Right lobe of liver (tissue), 6 donors: ENCODE data around the gene FADS3. TPM values are rescaled to one million over a fixed set of nuclear protein-coding genes. Genes with fewer than 3 reads are reported as not detected.
"Not testable (repeated sequence)": the region's sequence is repeated elsewhere in the genome, so short reads cannot be mapped to it uniquely, and the experiment has no call there.

Experiments used
- ATAC-seq, 4 donors: fragments of 200-7000 bp; cut with Tn5 transposase; one replicate each; pipeline ENCODE4 v1.9.1; 2020; ENCODE audit warnings: mild to moderate bottlenecking in 4 of 4, moderate library complexity in 4 of 4
- DNase-seq, 3 donors: peaks; one replicate each; pipeline ENCODE4 v3.0.0-alpha.2; 2020
- H3K27ac ChIP-seq, 3 donors: fragments of 200-600 bp; one replicate each; pipeline ENCODE4 v1.8.0; 2022
- H3K27me3 ChIP-seq, 2 donors: fragments of 200-600 bp; one replicate each; pipeline ENCODE4 v1.8.0; 2022
- H3K36me3 ChIP-seq, 4 donors: fragments of 200-600 bp; sonication (generic) in 1 of 4; one replicate each; pipeline versions ENCODE4 v1.5.1 to v1.8.0; 2017 to 2022; ENCODE audit warnings: control low read depth in 1 of 4
- H3K4me1 ChIP-seq, 4 donors: fragments of 200-600 bp; sonication (generic) in 1 of 4; one replicate each; pipeline versions ENCODE4 v1.5.1 to v1.8.0; 2017 to 2022; ENCODE audit warnings: control low read depth in 1 of 4
- H3K4me3 ChIP-seq, 3 donors: fragments of 200-600 bp; one replicate each; pipeline ENCODE4 v1.8.0; 2022
- H3K9me3 ChIP-seq, 4 donors: fragments of 200-600 bp; sonication (generic) in 1 of 4; one replicate each; pipeline versions ENCODE4 v1.5.1 to v1.8.0; 2017 to 2022; ENCODE audit warnings: control low read depth in 1 of 4
- CTCF ChIP-seq, 4 donors: fragments of 200-600 bp in 3 of 4; fragments of 450-650 bp in 1 of 4; IDR thresholded peaks; one replicate each; pipeline versions ENCODE4 v1.5.1 to v1.8.0; 2016 to 2022; ENCODE audit warnings: antibody characterized with exemption in 4 of 4, mild to moderate bottlenecking in 2 of 4
- POLR2A ChIP-seq: fragments of 450-650 bp; IDR thresholded peaks from one replicate; pipeline ENCODE4 v1.6.1; 2017; ENCODE audit warnings: antibody characterized with exemption, mild to moderate bottlenecking
- WGBS: methylation state at CpG from one replicate; pipeline ENCODE4 v1.1.6; 2018; ENCODE audit warnings: low coverage, low lambda C conversion rate; ENCODE audit not compliant: insufficient coverage; ENCODE audit errors: missing lambda C conversion rate; 5-methylcytosine and 5-hydroxymethylcytosine counted together
- intact Hi-C, 2 donors: fragments of 100-400 bp; cut with DNase I; formaldehyde crosslinking; loops; one replicate each; pipeline versions ENCODE4 v1.11.2 to v1.14.1; 2022
- total RNA-seq, 6 experiments: library from RNA; depleted of rRNA in 2 of 6; stranded (reverse); fragments of >200 nt in 2 of 6; fragmentation: NEBNext Ultra II Directional in 3 of 6; extraction: Animal tissue kit (Norgen Biotek cat#: 25700) in 3 of 6; gene quantifications; one replicate each; pipeline versions ENCODE4 v1.1.0 to v1.2.4, GENCODE V29; 2016 to 2023
- donor health status: DM: no; HTN: yes; CAD: no.
- donor health status: DM: no; HTN: no; CAD: no.
- donor health status: DM: no; HTN: no; CAD: no.
- donor health status: DM: no; HTN: yes; CAD: no.
- donor health status: DM: no; HTN: yes; CAD: no.

FADS3 gene
- total RNA-seq, 6 experiments from 2014 or later = 13.0 to 69.8 (median 22.7) TPM

GRCh38 chr11:61885166-61885778 is 6.1 kb downstream of the FADS3 start:
- WGBS = 82% methylated on average over 2 of the region's 7 CpGs
- Histone ChIP-seq H3K4me1 (peaks cover 0 to 2% (median 0%) of the 10 kb centered on the region in 4 donors), H3K27ac (no peak overlapping the region), H3K4me3 (no peak overlapping the region), H3K9me3 (no peaks in the 10 kb centered on the region), H3K27me3 (no peaks in the 10 kb centered on the region), H3K36me3 (no peaks in the 10 kb centered on the region)
- no peak for ATAC-seq
- intact Hi-C loops = loop anchor here in 1 of 2 donors (10.0 kb wide), 1 partner anchor 80 kb away; no protein-coding TSS in a partner anchor
- no peak for DNase-seq
- no peak for TF ChIP-seq CTCF (IDR thresholded peaks at IDR 0.05)

GRCh38 chr11:61883947-61884346 is 7.4 kb downstream of the FADS3 start:
- no peak for TF ChIP-seq CTCF (IDR thresholded peaks at IDR 0.05)
- TF ChIP-seq POLR2A = no peak
- ATAC-seq (no peak), DNase-seq (no peak)
- Histone ChIP-seq H3K9me3 (no peaks in the 10 kb centered on the region), H3K27me3 (no peaks in the 10 kb centered on the region), H3K4me1 (no peaks in the 10 kb centered on the region), H3K4me3 (no peak overlapping the region), H3K27ac (no peak overlapping the region), H3K36me3 (no peaks in the 10 kb centered on the region)
- intact Hi-C loops = loop anchor here in 1 of 2 donors (10.0 kb wide), 1 partner anchor 79 kb away; no protein-coding TSS in a partner anchor
- WGBS = 76% methylated on average over 2 of the region's 5 CpGs

- no peaks in the 10 kb centered on the region for H3K9me3 ChIP-seq
- 96% methylated on average over 10 of the region's 10 CpGs for WGBS
- no peaks in the 10 kb centered on the region for H3K27me3 ChIP-seq
- no peak for ATAC-seq
- TF ChIP-seq POLR2A (no peak), CTCF (IDR thresholded peaks at IDR 0.05) (no peak)
- intact Hi-C loops = loop anchor here in 1 of 2 donors (10.0 kb wide), 1 partner anchor 79 kb away; no protein-coding TSS in a partner anchor
- no peak overlapping the region for H3K27ac ChIP-seq
- no peaks in the 10 kb centered on the region for H3K4me1 ChIP-seq
- no peaks in the 10 kb centered on the region for H3K36me3 ChIP-seq
- no peak for DNase-seq
- no peak overlapping the region for H3K4me3 ChIP-seq
Observed at GRCh38 chr11:61883327-61883726, 8.0 kb downstream of the FADS3 start.

- Histone ChIP-seq H3K36me3 (no peaks in the 10 kb centered on the region), H3K27me3 (no peaks in the 10 kb centered on the region), H3K27ac (no peak overlapping the region), H3K4me3 (no peak overlapping the region), H3K4me1 (no peaks in the 10 kb centered on the region), H3K9me3 (no peaks in the 10 kb centered on the region)
- WGBS = 86% methylated on average over 5 of the region's 6 CpGs
- no peak for ATAC-seq
- no peak for DNase-seq
- intact Hi-C loops = loop anchor here in 1 of 2 donors (10.0 kb wide), 1 partner anchor 78 kb away; no protein-coding TSS in a partner anchor
- no peak for TF ChIP-seq POLR2A
- TF ChIP-seq CTCF (IDR thresholded peaks at IDR 0.05) = no peak
Observed at GRCh38 chr11:61882879-61883278, 8.5 kb downstream of the FADS3 start.

- not testable (repeated sequence) for H3K4me1 ChIP-seq, ATAC-seq, H3K9me3 ChIP-seq, H3K36me3 ChIP-seq, DNase-seq, H3K27me3 ChIP-seq, H3K27ac ChIP-seq, H3K4me3 ChIP-seq
- intact Hi-C loops = loop anchor here in 1 of 2 donors (10.0 kb wide), 1 partner anchor 77 kb away; no protein-coding TSS in a partner anchor
- 92% methylated on average over 2 of the region's 3 CpGs for WGBS
Observed at GRCh38 chr11:61882267-61882666, 9.1 kb downstream of the FADS3 start.
